Measurements from ENCODE around the gene BRMS1.
A peak's percentile ranks its signal among the peaks of the same experiment; 100 is the strongest.

GRCh38 chr11:66363805-66364535, 19.1 kb upstream of the BRMS1 start:
- peak; percentile 63 for TF ChIP-seq CTCF (IDR thresholded peaks at IDR 0.05; ENCODE audit: low read length)
- TF ChIP-seq EZH2 (optimal IDR thresholded peaks at IDR 0.05; ENCODE audit: low read depth, low read length), result no peak
- TF ChIP-seq EZH2phosphoT487 (IDR thresholded peaks at IDR 0.05; ENCODE audit: low read length), result no peak

All from MM.1S (cell line).